ENCODE results near the gene TCF20.

DNA sequence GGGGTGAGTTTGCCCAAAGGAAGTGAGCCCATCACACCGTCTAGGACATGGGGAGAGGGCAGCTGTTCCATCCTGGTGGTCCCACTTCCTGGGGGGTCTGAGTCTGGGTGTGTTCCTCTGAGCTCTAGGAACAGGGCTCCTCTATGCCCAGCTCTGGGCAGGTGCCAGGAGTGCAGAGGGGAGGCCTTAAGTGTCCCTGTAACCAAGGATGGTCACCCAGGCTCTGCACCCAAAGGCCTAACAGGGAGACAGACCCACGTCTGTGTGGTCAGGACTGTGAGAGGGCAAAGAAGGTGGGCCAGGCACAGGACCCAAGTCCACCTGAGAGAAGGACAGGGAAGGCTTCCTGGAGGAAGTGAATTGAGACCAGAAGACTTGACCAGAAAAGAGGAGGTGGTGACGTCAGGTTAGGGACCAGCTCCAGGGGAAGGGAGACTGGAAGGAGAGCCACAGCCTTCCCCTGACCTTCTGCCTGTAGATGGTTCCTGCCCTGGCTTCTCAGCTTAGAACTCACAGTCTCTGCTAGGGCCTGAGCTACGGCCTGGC is 11.3 kb upstream of the TCF20 start:
- TF ChIP-seq, protein P1, sequence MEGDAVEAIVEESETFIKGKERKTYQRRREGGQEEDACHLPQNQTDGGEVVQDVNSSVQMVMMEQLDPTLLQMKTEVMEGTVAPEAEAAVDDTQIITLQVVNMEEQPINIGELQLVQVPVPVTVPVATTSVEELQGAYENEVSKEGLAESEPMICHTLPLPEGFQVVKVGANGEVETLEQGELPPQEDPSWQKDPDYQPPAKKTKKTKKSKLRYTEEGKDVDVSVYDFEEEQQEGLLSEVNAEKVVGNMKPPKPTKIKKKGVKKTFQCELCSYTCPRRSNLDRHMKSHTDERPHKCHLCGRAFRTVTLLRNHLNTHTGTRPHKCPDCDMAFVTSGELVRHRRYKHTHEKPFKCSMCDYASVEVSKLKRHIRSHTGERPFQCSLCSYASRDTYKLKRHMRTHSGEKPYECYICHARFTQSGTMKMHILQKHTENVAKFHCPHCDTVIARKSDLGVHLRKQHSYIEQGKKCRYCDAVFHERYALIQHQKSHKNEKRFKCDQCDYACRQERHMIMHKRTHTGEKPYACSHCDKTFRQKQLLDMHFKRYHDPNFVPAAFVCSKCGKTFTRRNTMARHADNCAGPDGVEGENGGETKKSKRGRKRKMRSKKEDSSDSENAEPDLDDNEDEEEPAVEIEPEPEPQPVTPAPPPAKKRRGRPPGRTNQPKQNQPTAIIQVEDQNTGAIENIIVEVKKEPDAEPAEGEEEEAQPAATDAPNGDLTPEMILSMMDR (IDR thresholded peaks at IDR 0.05) = no peak
- TF ChIP-seq EZH2 (IDR thresholded peaks at IDR 0.05) = no peak
- TF ChIP-seq EZH2phosphoT487 (IDR thresholded peaks at IDR 0.05) = no peak

All from neural progenitor cell (in vitro differentiated cells).